Neural progenitor cell (in vitro differentiated cells): Measurements from ENCODE around the gene MTRR. TPM values are rescaled to one million over a fixed set of nuclear protein-coding genes. Genes with fewer than 3 reads are reported as not detected.

Experiments
- DNase-seq: peaks from one replicate; pipeline ENCODE4 v3.0.0-alpha.2; 2016; ENCODE audit warnings: low spot score
- H2AFZ ChIP-seq: fragments of 200-600 bp; sonication (generic); replicated peaks from 2 replicates; pipeline ENCODE4 v1.6.1; 2016; ENCODE audit warnings: antibody characterized with exemption
- H3F3A ChIP-seq: fragments of 200-600 bp; sonication (generic); 2 replicates; pipeline ENCODE4 v1.6.1; 2016; ENCODE audit warnings: antibody characterized with exemption, low read depth
- H3K27ac ChIP-seq: fragments of 200-600 bp; sonication (generic); 2 replicates; pipeline ENCODE4 v1.5.1; 2016; ENCODE audit warnings: mild to moderate bottlenecking
- H3K27me3 ChIP-seq: fragments of 200-600 bp; sonication (generic); 2 replicates; pipeline ENCODE4 v1.6.1; 2016; ENCODE audit warnings: mild to moderate bottlenecking, moderate library complexity
- H3K36me3 ChIP-seq: fragments of 200-600 bp; sonication (generic); 2 replicates; pipeline ENCODE4 v1.5.1; 2016
- H3K4me1 ChIP-seq: fragments of 200-600 bp; sonication (generic); 2 replicates; pipeline ENCODE4 v1.6.1; 2016; ENCODE audit warnings: mixed run types
- H3K4me2 ChIP-seq: fragments of 200-600 bp; sonication (generic); 2 replicates; pipeline ENCODE4 v1.6.1; 2016
- H3K4me3 ChIP-seq: fragments of 200-600 bp; sonication (generic); 2 replicates; pipeline ENCODE4 v1.5.1; 2016
- H3K79me2 ChIP-seq: fragments of 200-600 bp; sonication (generic); 2 replicates; pipeline ENCODE4 v1.6.1; 2016; ENCODE audit warnings: low read depth
- H3K9ac ChIP-seq: fragments of 200-600 bp; sonication (generic); 2 replicates; pipeline ENCODE4 v1.6.1; 2016
- H3K9me3 ChIP-seq: fragments of 200-600 bp; sonication (generic); 2 replicates; pipeline ENCODE4 v1.5.1; 2016; ENCODE audit warnings: low read depth
- H4K20me1 ChIP-seq: fragments of 200-600 bp; sonication (generic); 2 replicates; pipeline ENCODE4 v1.6.1; 2016; ENCODE audit warnings: low read depth
- H3K27ac Mint-ChIP-seq: 3 replicates; pipeline ENCODE4 v1.8.0; 2021; ENCODE audit warnings: mixed read lengths
- H3K27me3 Mint-ChIP-seq: 2 replicates; pipeline ENCODE4 v1.8.0; 2022; ENCODE audit warnings: low read depth, mild to moderate bottlenecking, inconsistent platforms, moderate library complexity, mixed read lengths; ENCODE audit not compliant: insufficient read depth
- H3K36me3 Mint-ChIP-seq: 3 replicates; pipeline ENCODE4 v1.8.0; 2021; ENCODE audit warnings: mixed read lengths
- H3K4me1 Mint-ChIP-seq: 3 replicates; pipeline ENCODE4 v1.8.0; 2021; ENCODE audit warnings: mixed read lengths
- H3K4me3 Mint-ChIP-seq: 3 replicates; pipeline ENCODE4 v1.8.0; 2021; ENCODE audit warnings: mild to moderate bottlenecking, moderate library complexity, mixed read lengths
- H3K9me3 Mint-ChIP-seq: 3 replicates; pipeline ENCODE4 v1.8.0; 2020; ENCODE audit warnings: mixed read lengths
- CTCF ChIP-seq: fragments of 200-600 bp; sonication (generic); IDR thresholded peaks from 2 replicates; pipeline ENCODE4 v1.5.1; 2017; ENCODE audit warnings: antibody characterized with exemption, mild to moderate bottlenecking
- EZH2 ChIP-seq: fragments of 200-600 bp; sonication (generic); IDR thresholded peaks from 2 replicates; pipeline ENCODE4 v1.6.1; 2017; ENCODE audit warnings: antibody characterized with exemption, mild to moderate bottlenecking, moderate library complexity
- EZH2phosphoT487 ChIP-seq: fragments of 200-600 bp; sonication (generic); IDR thresholded peaks from 2 replicates; pipeline ENCODE4 v1.6.1; 2017; ENCODE audit warnings: antibody characterized with exemption
- total RNA-seq: library from RNA; depleted of rRNA; stranded (reverse); fragments of >200 nt; gene quantifications from 2 replicates; pipeline ENCODE4 v1.2.3, GENCODE V29; 2015; ENCODE audit warnings: low replicate concordance

MTRR gene
- total RNA-seq, 1 donor from 2014 or later = 53.5 TPM

GRCh38 chr5:7834982-7835381 lies 34.0 kb upstream of the MTRR start:
- no peak for TF ChIP-seq CTCF
- no peak for TF ChIP-seq EZH2
- no peak for TF ChIP-seq EZH2phosphoT487
- no peak overlapping the region for H3K27ac Mint-ChIP-seq
- H3K4me1 Mint-ChIP-seq = peaks cover 3% of the 10 kb centered on the region
- no peak overlapping the region for H2AFZ ChIP-seq
- no peaks in the 10 kb centered on the region for H3K79me2 ChIP-seq
- no peaks in the 10 kb centered on the region for H3K9me3 ChIP-seq
- H3K9me3 Mint-ChIP-seq = no peaks in the 10 kb centered on the region
- H3F3A ChIP-seq = no peaks in the 10 kb centered on the region
- no peaks in the 10 kb centered on the region for H3K27me3 ChIP-seq
- no peak overlapping the region for H3K4me3 ChIP-seq
- no peaks in the 10 kb centered on the region for H3K36me3 Mint-ChIP-seq
- H3K4me1 ChIP-seq = peaks cover 4% of the 10 kb centered on the region
- H3K27me3 Mint-ChIP-seq = no peaks in the 10 kb centered on the region
- no peak for DNase-seq
- no peaks in the 10 kb centered on the region for H3K36me3 ChIP-seq
- H3K27ac ChIP-seq = no peak overlapping the region
- no peaks in the 10 kb centered on the region for H4K20me1 ChIP-seq
- no peak overlapping the region for H3K9ac ChIP-seq
- no peak overlapping the region for H3K4me3 Mint-ChIP-seq
- no peak overlapping the region for H3K4me2 ChIP-seq

- Mint-ChIP-seq H3K9me3 (peaks cover 5% of the 10 kb centered on the region), H3K4me1 (peaks cover 3% of the 10 kb centered on the region), H3K4me3 (no peak overlapping the region), H3K27me3 (peaks cover 2% of the 10 kb centered on the region), H3K27ac (no peak overlapping the region), H3K36me3 (no peaks in the 10 kb centered on the region)
- TF ChIP-seq CTCF = no peak
- no peak for TF ChIP-seq EZH2phosphoT487
- TF ChIP-seq EZH2 = no peak
- H3K4me3 ChIP-seq = no peak overlapping the region
- no peaks in the 10 kb centered on the region for H3K9me3 ChIP-seq
- peaks cover 4% of the 10 kb centered on the region for H3K4me1 ChIP-seq
- H3F3A ChIP-seq = no peaks in the 10 kb centered on the region
- H4K20me1 ChIP-seq = no peaks in the 10 kb centered on the region
- DNase-seq = no peak
- no peak overlapping the region for H3K27ac ChIP-seq
- no peak overlapping the region for H3K4me2 ChIP-seq
- no peak overlapping the region for H3K9ac ChIP-seq
- no peak overlapping the region for H2AFZ ChIP-seq
- no peaks in the 10 kb centered on the region for H3K27me3 ChIP-seq
- H3K36me3 ChIP-seq = no peaks in the 10 kb centered on the region
- no peaks in the 10 kb centered on the region for H3K79me2 ChIP-seq
These were observed 31.5 kb upstream of the MTRR start for GRCh38 chr5:7837403-7837802.

- Histone ChIP-seq H3K27me3 (peaks cover under 1% of the 10 kb centered on the region), H3K4me2 (no peak overlapping the region), H3K9me3 (no peaks in the 10 kb centered on the region), H3K4me3 (no peak overlapping the region), H4K20me1 (no peaks in the 10 kb centered on the region), H3F3A (no peaks in the 10 kb centered on the region), H2AFZ (no peak overlapping the region), H3K36me3 (no peaks in the 10 kb centered on the region), H3K4me1 (peaks cover 12% of the 10 kb centered on the region), H3K27ac (no peak overlapping the region), H3K79me2 (no peaks in the 10 kb centered on the region), H3K9ac (no peak overlapping the region)
- no peaks in the 10 kb centered on the region for H3K36me3 Mint-ChIP-seq
- peaks cover 11% of the 10 kb centered on the region for H3K4me1 Mint-ChIP-seq
- H3K9me3 Mint-ChIP-seq = peaks cover 5% of the 10 kb centered on the region
- TF ChIP-seq EZH2phosphoT487 = no peak
- no peak for TF ChIP-seq CTCF
- no peak for TF ChIP-seq EZH2
- no peak overlapping the region for H3K27ac Mint-ChIP-seq
- no peak for DNase-seq
- no peak overlapping the region for H3K4me3 Mint-ChIP-seq
- H3K27me3 Mint-ChIP-seq = peaks cover 2% of the 10 kb centered on the region
These were observed 26.4 kb upstream of the MTRR start for GRCh38 chr5:7842531-7842930.

- H3K4me2 ChIP-seq = no peak overlapping the region
- peaks cover 12% of the 10 kb centered on the region for H3K4me1 ChIP-seq
- no peak overlapping the region for H3K4me3 Mint-ChIP-seq
- H3K4me3 ChIP-seq = no peak overlapping the region
- peaks cover 22% of the 10 kb centered on the region for H3K27me3 ChIP-seq
- H3K9me3 ChIP-seq = no peaks in the 10 kb centered on the region
- H3K36me3 ChIP-seq = no peaks in the 10 kb centered on the region
- H3K27ac ChIP-seq = no peak overlapping the region
- H3K27ac Mint-ChIP-seq = no peak overlapping the region
- peaks cover 6% of the 10 kb centered on the region for H3F3A ChIP-seq
- H3K9ac ChIP-seq = no peak overlapping the region
- peaks cover 4% of the 10 kb centered on the region for H3K27me3 Mint-ChIP-seq
- no peaks in the 10 kb centered on the region for H3K79me2 ChIP-seq
- H4K20me1 ChIP-seq = no peaks in the 10 kb centered on the region
- peaks cover 5% of the 10 kb centered on the region for H3K9me3 Mint-ChIP-seq
- H2AFZ ChIP-seq = no peak overlapping the region
- no peak for DNase-seq
- H3K36me3 Mint-ChIP-seq = no peaks in the 10 kb centered on the region
- TF ChIP-seq EZH2phosphoT487 (no peak), EZH2 (no peak), CTCF (no peak)
- H3K4me1 Mint-ChIP-seq = peaks cover 14% of the 10 kb centered on the region
These were observed 24.0 kb upstream of the MTRR start for GRCh38 chr5:7844901-7845300.
